GM21723 (cell line): ENCODE measurements around the gene STK39.

Experiments used
- ATAC-seq: cut with Tn5 transposase; IDR thresholded peaks from one replicate; pipeline ENCODE4 v1.9.1; 2021; ENCODE audit warnings: mild to moderate bottlenecking, moderate library complexity; ENCODE audit not compliant: unreplicated experiment

Gene STK39

DNA sequence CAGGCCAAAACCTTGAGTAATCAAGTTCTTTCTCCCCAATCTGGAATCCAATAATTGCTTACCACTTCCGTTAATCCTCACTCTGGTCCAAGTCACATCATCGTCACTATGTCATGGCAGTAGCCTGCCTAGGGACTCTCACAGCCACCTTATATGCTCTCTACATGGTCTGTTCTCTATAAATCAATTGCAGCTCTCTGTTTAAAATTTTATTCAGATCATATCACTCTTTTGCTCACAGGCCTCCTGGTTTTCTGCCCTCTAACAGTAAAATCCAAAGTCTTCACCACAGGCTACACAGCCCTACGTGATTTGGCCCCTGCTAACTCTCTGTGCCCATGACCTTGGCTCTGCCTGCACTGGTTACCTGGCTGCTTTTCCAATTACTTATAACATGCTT, 188.7 kb downstream of the STK39 start:
- ATAC-seq: no peak

DNA sequence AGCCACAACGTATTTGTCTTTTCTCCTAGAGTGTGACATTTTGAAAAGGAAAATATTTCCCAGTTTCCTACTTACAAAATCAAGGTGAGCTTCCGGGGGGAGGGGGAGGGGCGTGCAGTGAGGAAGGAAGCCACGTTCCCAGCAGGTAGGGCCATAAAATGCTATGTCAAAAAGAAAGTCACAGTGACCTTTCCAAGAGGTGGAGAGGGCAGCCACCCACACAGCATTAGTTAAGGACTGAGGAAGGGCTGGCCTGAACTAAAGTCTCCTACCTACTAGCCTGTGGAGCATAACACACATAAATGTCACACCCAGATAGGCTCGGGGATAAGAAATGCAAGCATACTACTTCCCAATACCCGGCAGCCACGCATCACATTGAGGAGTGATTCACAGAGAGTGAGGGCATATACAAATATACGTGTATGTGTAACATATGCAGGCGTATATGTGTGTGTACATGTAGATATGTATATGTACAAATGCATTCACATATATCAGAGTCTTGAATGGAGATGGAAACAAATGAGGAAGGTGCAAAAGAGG, 191.1 kb downstream of the STK39 start:
- ATAC-seq: no peak

DNA sequence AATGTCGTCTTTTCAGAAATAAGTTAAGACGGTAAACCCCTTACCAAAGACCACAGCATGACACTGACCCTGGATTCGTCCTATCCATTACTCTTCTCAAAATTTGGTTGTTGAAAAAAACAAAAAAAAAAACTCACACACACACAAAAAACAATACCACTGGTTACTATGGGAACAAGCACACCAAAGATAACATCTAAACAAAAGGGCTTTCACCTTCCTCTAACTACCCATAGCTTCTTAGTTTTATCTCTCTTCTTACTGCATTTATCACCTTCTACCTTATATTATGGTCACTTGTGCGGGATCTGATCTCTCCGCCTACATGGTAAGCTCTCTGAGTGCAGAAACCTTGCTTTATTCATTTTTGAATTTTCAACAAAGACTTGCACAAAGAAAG, 192.7 kb downstream of the STK39 start:
- ATAC-seq: no peak

DNA sequence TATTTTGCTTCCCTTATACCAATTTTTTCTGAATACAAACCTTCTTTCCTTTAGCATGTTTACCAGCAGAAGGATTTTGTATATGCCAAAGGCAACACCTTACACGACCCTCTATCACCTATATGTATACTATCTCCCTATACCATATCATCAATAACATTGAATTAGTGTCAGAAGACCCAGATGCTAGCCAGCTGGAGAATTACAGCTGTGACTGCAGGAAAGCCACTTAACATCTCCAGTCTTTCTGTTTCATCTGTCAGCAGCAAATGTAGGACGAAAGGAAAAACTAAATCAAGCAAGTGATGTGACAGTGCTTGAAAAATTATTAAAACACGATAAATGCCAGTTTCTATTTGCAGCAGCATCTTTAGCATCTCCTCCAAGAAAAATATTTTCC, 193.7 kb downstream of the STK39 start:
- ATAC-seq: no peak

DNA sequence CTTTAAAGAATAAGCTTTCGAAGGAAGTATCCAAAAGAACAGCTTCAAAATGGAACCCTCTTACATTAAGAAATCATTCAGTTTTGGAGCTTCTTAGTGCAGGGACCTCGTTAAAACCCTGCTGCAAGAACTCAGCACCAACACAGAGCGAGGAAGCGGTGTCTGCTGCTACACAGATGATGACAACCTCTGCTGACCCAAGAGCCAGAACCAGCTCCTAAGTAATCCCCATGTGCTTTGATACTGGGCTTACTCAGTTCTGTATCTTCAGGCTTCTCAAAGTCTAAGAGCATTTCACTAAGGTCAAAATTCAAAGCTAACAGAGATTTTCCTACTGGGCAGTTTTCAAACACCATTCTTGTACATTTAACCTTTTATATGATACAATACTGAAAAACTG, 194.6 kb downstream of the STK39 start:
- no peak for ATAC-seq

DNA sequence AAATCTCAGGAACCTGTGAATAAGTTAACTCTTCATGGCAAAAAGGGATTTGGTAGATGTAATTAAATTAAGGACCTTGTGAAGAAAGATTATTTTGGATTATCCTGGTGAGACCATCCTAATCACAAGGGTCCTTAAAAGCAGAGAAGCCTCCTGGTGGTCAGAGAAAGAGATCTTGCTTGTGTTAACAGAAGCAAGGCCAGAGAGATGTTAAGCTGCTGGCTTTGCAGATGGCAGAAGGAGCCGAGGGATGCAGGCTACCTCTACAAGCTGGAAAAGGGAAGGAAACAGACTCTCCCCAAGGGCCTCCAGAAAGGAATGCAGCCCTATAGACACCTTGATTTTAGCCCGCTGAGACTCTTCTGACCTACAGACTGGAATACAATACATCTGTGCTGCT, 197.0 kb downstream of the STK39 start:
- ATAC-seq: no peak

DNA sequence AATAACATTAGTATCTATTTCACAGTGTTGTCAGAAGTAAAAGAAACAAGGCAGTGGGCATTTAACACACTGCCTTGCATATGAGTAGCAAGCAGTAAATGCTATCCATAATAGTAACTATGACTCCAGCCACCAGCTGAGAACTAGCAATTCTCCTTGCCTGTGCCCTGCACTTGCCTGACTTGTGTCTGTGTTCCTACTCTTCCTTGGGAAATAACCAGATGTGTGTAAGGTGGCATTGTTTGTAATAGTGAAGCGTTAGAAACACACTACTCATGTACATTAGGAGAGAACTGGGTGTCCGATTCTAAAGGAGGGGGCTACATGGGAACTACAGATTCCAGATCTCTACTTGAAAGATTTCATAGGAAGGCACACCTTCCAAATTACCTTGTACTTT, 197.8 kb downstream of the STK39 start:
- no peak for ATAC-seq

DNA sequence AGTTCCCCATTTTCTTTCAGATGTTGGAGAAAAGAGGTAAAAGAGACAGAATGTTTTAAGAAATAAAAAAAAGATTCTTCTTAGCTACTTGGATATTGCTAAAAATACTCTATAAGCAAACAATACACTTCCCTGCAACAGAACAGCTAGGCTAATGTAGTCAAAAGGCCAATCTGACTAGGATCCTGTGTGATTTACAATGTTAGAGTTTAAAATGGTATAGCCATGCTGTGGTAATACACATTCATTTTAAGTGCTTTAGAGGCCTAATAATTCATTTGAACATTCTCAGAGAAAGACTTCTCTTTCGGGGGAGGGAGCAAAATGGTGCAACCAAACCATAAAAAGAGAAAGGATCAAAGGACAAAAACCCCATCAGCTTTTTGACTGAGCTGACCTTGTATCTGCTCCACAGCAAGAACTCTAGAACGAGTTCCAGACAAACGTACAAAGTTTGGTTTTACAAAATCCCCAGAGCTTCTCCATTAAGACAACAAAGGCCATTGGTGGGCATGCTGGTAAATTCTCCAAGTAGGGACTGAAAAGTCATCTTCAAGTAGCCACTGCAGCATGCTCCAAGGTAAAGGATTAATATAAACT, 200.2 kb downstream of the STK39 start:
- no peak for ATAC-seq

DNA sequence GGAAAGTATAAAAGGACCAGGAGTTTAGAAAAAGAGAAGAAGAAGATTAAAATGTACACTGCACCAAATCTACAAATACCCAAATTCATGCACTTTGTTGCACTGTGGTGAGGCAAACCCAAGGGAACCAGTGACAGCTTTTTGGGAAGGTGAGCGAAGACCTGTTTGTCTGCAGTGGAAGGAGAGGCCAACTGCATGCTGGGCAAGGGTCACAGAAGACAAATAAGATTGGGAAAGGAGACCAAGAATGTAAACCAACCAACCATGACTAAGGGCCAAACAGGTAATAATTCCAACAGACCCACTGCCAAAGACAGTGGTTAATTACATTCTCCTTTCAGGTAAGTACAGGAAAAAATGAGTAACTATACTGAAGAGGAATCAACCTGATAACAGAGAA, 202.8 kb downstream of the STK39 start:
- no peak for ATAC-seq

DNA sequence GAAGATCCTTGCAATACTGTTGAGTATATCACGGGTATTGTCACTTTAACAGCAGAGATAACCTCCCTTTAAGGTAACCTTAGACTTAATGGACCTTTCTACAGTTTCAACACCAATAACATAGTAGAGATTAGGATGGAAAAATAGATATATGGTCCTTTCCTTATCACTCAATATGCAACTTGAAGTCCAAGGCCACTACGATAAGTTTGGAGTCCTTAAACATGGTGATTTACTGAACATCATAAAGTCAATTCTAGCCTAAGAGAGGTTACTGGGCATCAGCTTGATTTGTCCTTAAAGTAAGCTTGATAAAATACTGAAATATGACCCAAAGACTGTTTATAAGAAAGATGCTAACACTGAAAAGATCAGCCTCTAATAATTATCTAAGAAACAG, 203.2 kb downstream of the STK39 start:
- no peak for ATAC-seq

DNA sequence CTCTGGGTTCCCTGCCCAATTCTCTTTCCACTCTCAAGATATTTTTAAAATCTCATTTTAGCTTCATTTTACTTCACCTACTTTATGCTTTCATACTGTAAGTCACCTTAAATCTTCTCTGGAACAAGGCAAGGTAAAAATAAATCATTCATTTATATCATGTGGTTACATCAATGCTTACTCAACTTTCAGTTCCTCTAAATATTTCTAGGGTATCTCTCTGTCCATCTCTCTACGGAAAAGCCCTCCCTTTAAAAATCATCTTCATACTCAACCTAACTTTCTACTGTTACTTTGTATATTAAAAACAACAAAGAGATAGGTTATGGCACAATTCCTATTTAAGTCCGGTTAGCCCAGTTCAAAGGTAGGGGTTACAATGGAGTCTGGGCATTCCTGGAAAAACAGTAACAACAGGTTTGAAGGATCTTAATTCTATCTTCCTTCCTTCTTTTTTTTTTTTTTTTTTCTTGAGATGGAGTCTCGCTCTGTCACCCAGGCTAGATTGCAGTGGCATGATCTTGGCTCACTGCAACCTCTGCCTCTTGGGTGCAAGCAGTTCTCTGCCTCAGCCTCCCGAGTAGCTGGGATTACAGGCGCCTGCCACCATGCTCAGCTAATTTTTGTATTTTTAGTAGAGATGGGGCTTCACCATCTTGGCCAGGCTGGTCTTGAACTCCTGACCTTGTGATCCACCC, 205.1 kb downstream of the STK39 start:
- ATAC-seq: peak; percentile 92

DNA sequence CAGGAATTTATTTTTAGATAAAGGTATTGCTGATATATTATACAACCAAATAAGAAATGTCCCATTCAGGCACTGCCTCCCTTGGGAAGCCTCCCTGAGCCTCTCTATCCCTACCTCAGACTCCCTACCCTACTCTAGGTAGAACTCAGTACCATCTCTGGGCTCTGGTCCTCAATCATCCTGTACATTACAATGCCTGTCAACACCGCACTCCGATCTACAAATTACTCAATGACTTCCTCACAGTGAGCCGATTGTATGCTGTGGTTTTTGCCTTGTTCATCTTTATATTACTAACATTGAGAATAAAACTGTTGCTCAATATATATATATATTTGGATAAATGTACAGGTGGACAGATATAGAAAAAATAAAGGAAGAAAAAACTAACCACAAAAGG, 207.5 kb downstream of the STK39 start:
- ATAC-seq: no peak

DNA sequence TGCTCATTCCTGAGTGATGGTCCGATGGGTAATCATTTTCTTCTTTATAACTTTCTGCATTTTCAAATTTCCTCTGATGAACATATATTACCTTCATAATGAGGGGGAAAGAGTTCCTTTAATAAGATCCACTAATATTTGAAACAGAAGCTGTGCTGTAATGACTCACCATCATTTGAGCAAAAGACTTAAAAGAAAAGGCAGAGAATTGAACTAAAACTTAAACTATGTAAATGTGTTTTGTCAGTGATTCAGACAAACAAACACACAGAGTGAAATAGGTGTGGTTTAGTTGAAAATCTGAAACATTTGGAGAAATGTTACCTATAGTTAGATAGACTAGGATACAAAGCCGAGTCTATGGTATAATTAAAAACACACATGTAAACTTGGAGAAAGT, 209.6 kb downstream of the STK39 start:
- ATAC-seq: no peak

DNA sequence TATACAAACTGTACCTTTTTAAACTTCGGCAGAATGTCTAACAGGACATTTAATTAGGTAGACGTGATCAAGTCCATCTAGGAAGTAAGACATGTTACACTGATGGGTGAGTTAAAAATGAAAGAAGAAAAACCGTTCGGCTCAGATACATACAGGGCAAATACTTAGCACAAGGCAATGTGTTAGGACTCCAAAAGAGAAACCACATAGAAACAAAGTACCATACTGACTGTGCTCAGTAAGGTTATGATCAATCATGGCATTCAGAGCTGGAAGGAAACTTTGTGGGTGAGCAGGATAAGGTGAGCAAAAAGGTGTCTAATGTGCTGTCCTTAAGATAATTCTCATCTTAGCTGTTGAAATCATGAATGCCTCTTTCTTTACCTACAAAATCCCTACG, 211.9 kb downstream of the STK39 start:
- ATAC-seq: peak; percentile 56

DNA sequence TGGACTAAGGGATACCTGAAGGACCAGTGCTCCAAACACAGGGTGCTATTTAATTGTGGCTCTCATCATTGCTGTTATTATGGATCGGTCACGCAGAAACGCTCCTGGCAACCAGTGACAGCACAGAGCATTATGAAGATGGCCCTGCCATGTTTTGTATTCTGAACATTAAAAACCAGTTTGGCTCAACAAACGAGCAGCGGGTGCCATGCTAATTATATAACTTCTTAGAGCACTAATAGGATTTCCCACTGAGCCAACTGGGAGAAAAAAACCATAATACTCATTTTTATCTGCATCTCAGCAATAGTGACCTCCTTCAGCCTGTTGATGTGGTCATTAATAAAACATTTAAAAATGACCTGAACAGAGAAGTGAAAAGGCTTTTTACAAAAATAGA, 212.8 kb downstream of the STK39 start:
- ATAC-seq: no peak

DNA sequence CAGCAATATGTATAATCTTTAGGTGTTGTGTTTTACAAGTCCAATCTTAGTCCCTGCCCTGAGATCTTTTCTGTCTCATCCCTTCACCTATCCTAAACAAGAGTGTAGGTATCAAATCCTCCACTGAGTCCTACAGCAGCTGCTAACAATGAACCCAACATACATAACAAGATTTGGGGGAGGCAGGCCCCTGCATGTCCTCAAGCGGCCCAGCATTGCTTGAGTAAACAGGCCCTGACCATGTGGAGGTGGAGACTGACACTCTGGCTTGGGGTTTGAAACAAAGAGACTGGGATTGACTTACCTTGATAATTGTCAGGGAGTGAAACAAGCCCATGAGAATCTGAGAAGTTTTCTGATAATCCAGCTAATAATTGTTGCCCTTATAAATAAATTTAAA, 213.4 kb downstream of the STK39 start:
- ATAC-seq: no peak

DNA sequence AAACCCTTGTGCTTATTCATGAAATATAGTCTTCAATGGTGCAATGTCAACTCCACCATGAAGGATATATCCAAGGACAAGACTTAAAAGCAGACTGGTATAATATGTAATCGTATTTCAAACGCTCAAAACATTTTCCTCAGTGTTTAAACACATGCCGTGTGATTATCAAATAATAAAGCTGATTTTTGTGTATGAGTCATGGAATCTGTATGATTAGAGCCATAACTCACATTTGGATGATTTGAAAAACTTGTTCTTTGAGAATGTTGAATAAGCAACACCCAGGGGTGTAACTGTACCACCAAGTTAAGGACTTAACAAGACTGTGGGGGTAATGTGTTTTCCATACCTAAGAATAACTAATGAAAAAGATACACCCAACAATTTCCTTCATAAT, 215.3 kb downstream of the STK39 start:
- no peak for ATAC-seq

DNA sequence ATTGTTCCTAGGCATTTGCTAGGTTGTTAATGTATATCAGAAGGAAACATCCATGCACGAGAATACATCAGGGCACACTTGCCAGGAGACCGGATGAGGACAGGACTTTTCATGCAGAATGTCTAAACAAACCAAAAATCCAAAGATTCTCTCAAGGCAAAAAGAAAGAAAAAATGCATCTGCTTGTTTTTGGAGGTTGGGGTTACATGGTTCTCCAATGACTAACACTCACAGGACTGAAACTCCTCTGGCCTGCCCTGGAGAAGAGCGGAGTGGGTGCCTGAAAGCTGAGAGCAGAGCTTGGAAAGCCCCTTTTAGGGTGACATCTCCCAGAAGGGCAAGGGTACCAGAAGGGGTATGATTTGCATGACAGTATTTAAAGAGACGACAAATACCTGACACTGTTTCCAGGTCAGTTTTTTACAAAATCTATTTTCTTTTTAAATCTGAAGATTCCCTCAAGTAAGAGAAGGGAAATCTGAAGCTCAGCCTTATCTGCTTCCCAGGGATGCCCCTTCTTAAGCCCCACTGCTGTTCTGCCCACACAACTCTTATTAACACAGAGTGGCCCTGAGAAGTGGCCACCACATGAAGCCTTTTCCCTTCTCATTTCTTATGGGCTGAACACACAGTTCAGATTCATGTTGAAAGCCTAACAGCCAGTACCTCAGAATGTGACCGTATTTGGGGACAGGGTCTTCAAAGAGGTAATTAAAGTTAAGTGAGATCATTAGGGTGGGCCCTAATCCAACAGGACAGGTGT, 216.4 kb downstream of the STK39 start:
- ATAC-seq: peak; percentile 84

DNA sequence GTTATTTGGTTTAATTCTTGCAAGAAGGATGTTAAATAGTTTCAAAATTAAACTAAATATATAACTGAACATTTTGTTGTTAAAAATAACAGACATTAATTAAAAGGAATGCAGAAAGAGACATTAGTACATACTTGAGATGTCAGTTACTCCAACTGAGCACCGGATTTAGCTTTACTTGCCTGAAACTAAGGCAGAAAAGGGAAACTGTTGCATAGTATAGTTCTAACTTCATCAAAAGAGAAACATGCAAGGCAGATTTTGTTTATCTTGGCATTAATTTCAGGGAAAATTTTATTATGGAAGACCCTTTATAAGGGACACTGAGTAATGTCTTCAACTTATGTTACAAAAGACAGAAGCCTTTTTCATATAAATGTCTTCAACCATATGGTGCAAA, 218.3 kb downstream of the STK39 start:
- no peak for ATAC-seq

DNA sequence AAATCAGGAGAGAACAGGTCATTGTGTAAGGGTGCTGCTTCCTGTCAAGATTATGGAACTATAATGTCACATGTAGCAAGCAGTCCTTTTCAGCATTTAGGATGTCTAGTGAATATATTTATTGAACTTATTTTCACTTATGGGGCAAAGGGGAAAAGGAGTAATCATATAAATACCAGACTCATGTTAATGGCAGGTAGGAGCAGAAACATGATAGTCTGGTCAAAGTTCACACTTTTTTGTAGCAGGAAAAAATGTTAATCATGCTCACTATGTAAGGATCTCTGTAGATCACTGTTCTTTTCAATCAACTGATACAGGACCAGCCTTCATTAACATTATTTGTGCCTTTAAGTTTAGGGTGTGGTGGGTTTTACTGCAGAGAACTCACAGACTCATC, 219.0 kb downstream of the STK39 start:
- ATAC-seq: no peak

DNA sequence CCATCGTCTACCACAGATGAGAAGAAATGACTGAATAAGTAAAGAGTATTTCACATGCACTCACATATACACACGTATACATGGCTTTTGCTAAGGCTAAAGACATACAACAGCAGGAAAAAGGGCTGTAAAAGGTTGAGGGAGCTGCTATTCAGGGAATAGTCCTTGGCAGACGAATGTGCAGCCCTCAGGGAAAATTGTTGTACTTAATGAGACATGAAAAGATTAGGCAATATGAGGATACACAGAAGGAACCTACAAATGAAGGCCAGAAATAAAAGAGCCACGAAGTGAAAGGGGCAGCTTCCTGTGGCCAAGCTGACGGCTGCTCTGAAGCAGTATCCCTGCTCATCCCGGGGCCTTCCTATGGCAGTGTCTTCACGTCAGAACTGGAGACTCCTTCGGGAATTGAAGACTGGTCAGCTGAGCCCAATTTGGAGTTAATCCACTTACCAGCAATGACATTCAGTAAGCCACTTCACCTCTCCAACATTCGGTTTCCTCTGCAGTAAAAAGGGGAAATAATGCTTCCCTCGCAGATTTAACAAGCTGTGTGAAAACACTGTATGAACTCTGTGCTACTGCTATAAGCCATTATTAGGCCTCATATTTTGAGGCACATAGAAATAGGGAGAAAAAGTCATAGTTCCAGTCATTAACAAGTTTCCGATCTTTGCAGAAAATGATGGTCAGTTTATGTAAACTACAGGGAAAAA, 221.8 kb downstream of the STK39 start:
- no peak for ATAC-seq
